Adrenal gland (tissue), 19 donors: ENCODE data around the gene GAS2. TPM values are rescaled to one million over a fixed set of nuclear protein-coding genes. Genes with fewer than 3 reads are reported as not detected.
A peak's percentile ranks its signal among the peaks of the same experiment; 100 is the strongest.

Experiments used
- DNase-seq, 7 donors: peaks; one replicate each; pipeline ENCODE4 v3.0.0-alpha.2; 2019 to 2020
- H3K27ac ChIP-seq, 5 donors: fragments of 200-600 bp; sonication (generic) in 4 of 5; 1 replicate in 3 of 5; 2 replicates in 2 of 5; pipeline versions ENCODE4 v1.5.1 to v1.8.0; 2016 to 2020; ENCODE audit warnings: mild to moderate bottlenecking in 1 of 5
- H3K27me3 ChIP-seq: fragments of 200-600 bp; 2 replicates; pipeline ENCODE4 v1.8.0; 2021
- H3K36me3 ChIP-seq, 2 donors: fragments of 200-600 bp; replicated peaks in 1 of 2; 1 replicate in 1 of 2; 2 replicates in 1 of 2; pipeline versions ENCODE4 v1.5.1 to v1.8.0; 2018 to 2022
- H3K4me1 ChIP-seq, 2 donors: fragments of 200-600 bp; replicated peaks in 1 of 2; 1 replicate in 1 of 2; 2 replicates in 1 of 2; pipeline versions ENCODE4 v1.5.1 to v1.8.0; 2018 to 2021
- H3K4me3 ChIP-seq, 4 donors: fragments of 200-600 bp; sonication (generic) in 3 of 4; one replicate each; pipeline ENCODE4 v1.5.1; 2016 to 2018
- H3K9me3 ChIP-seq, 3 donors: fragments of 200-600 bp; sonication (generic) in 1 of 3; replicated peaks in 1 of 3; 1 replicate in 2 of 3; 2 replicates in 1 of 3; pipeline versions ENCODE4 v1.5.1 to v1.8.0; 2016 to 2021
- CTCF ChIP-seq, 6 experiments: fragments of 450-650 bp in 4 of 6; fragments of 200-600 bp in 2 of 6; sonication (generic) in 1 of 6; IDR thresholded peaks; 1 replicate in 5 of 6; 2 replicates in 1 of 6; pipeline versions ENCODE4 v1.5.1 to v1.8.0; 2016 to 2021; ENCODE audit warnings: antibody characterized with exemption in 6 of 6, mild to moderate bottlenecking in 2 of 6, moderate library complexity in 1 of 6
- POLR2A ChIP-seq, 2 donors: fragments of 450-650 bp; IDR thresholded peaks; one replicate each; pipeline ENCODE4 v1.6.1; 2017; ENCODE audit warnings: antibody characterized with exemption in 2 of 2, mild to moderate bottlenecking in 2 of 2, moderate library complexity in 1 of 2
- WGBS, 4 donors: extraction: QIAGEN DNeasy Blood & Tissue Kit in 2 of 4; methylation state at CpG; one replicate each; pipeline versions ENCODE4 v1.1.5 to v1.1.7; 2013 to 2017; 5-methylcytosine and 5-hydroxymethylcytosine counted together
- intact Hi-C, 2 donors: fragments of 100-400 bp; cut with DNase I; formaldehyde crosslinking; loops; one replicate each; pipeline versions ENCODE4 v1.14.1 to v1.15.0; 2022 to 2023
- long read RNA-seq, 10 donors: library from polyadenylated mRNA in 3 of 10; unstranded in 2 of 10; stranded (forward) in 1 of 10; transcript quantifications; one replicate each; pipeline ENCODE4 v2.0.0 and lab custom pipeline, GENCODE V29; 2021 to 2026
- polyA plus RNA-seq, 3 donors: library from polyadenylated mRNA; stranded (reverse); fragments of 200-250 nt in 2 of 3; fragments of 350-450 nt in 1 of 3; fragmentation: Illumina TruSeq in 1 of 3; extraction: RNeasy Lipid Tissue Mini Kit (QIAGEN cat#74804) in 1 of 3; gene quantifications; one replicate each; pipeline ENCODE4 v1.2.3, GENCODE V29; 2013 to 2014
- total RNA-seq, 9 donors: library from RNA; depleted of rRNA in 4 of 9; stranded (reverse); fragments of >200 nt in 4 of 9; fragments of 120-200 nt in 1 of 9; fragmentation: NEBNext Ultra II Directional in 1 of 9; extraction: Animal tissue kit (Norgen Biotek cat#: 25700) in 1 of 9; gene quantifications; one replicate each; pipeline versions ENCODE4 v1.1.0 to v1.2.4, GENCODE V29; 2013 to 2023
- donor health status: healthy with polysubstance abuse.
- donor health status: Bipolar disorder and iron deficiency.
- donor health status: DM: yes; HTN: yes; CAD: no.
- donor health status: DM: no; HTN: no; CAD: no.
- donor health status: DM: no; HTN: no; CAD: no.
- donor health status: DM: yes; HTN: yes; CAD: no.

The GAS2 gene
- total RNA-seq (10 to 100 TPM in 1 of 9 donors, 1 to 10 TPM in 8; 1.2 to 14.8 (median 2.6) TPM), polyA plus RNA-seq (1 to 10 TPM in 1 of 3 donors, under 1 TPM in 2; 0.56 to 1.4 (median 0.61) TPM)
- long read RNA-seq, donor 1, transcript GAS2-211 (1 exons, 895 nt): major isoform, 6 of 6 reads
- long read RNA-seq, donor 1, partial matches to known transcripts: 0 of 6 reads
- long read RNA-seq, donor 1, other reads (novel, unspliced or antisense): 0 of 6 reads
- long read RNA-seq, donor 2, partial matches to known transcripts: 0 of 4 reads
- long read RNA-seq, donor 2, other reads (novel, unspliced or antisense): 0 of 4 reads
- long read RNA-seq, donor 3, partial matches to known transcripts: 0 of 5 reads
- long read RNA-seq, donor 3, other reads (novel, unspliced or antisense): 0 of 5 reads
- long read RNA-seq, donor 4: 0 reads
- long read RNA-seq, donor 5, partial matches to known transcripts: 0 of 3 reads
- long read RNA-seq, donor 5, other reads (novel, unspliced or antisense): 0 of 3 reads
- long read RNA-seq, donor 6: 0 reads
- long read RNA-seq, donor 7, partial matches to known transcripts: 0 of 3 reads
- long read RNA-seq, donor 7, other reads (novel, unspliced or antisense): 0 of 3 reads
- long read RNA-seq, donor 8, transcript GAS2-211 (1 exons, 895 nt): major isoform, 8 of 14 reads
- long read RNA-seq, donor 8, partial matches to known transcripts: 5 of 14 reads
- long read RNA-seq, donor 8, other reads (novel, unspliced or antisense): 0 of 14 reads
- long read RNA-seq, donor 9, partial matches to known transcripts: 7 of 37 reads
- long read RNA-seq, donor 9, other reads (novel, unspliced or antisense): 28 of 37 reads
- long read RNA-seq, donor 10: 0 reads

- no peaks in the 10 kb centered on the region for H3K36me3 ChIP-seq
- H3K9me3 ChIP-seq: no peaks in the 10 kb centered on the region
- WGBS, 4 donors: 6 to 7% (median 7%) methylated on average over 8 of the region's 8 CpGs
- DNase-seq: no peak
- TF ChIP-seq CTCF (IDR thresholded peaks at IDR 0.05) (no peak), POLR2A (IDR thresholded peaks at IDR 0.05) (no peak)
- no peaks in the 10 kb centered on the region for H3K27me3 ChIP-seq
- H3K4me3 ChIP-seq: peak within 1 kb of the TSS in 2 of 4 donors; percentile 15 to 50
- intact Hi-C loops: no loop called here
- H3K27ac ChIP-seq: no peak within 1 kb of the TSS
- H3K4me1 ChIP-seq: peaks cover 3 to 7% of the 10 kb centered on the region in 2 donors
These were observed at the start of gene GAS2 for GRCh38 chr11:22666325-22666687. Gene GAS2 (plus strand): TSS chr11:22666611. CDS start chr11:22674870, 8,259 bp downstream.

GRCh38 chr11:22617868-22618267, 48.5 kb upstream of the GAS2 start:
- Histone ChIP-seq H3K36me3 (no peaks in the 10 kb centered on the region), H3K9me3 (no peaks in the 10 kb centered on the region), H3K4me1 (no peaks in the 10 kb centered on the region), H3K27me3 (no peaks in the 10 kb centered on the region), H3K27ac (no peak overlapping the region), H3K4me3 (no peak overlapping the region)
- 80 to 88% (median 86%) methylated on average over 1 to 5 of the region's 5 CpGs for WGBS, 4 donors
- no peak for DNase-seq
- intact Hi-C loops: no loop called here
- TF ChIP-seq CTCF (IDR thresholded peaks at IDR 0.05) (no peak), POLR2A (IDR thresholded peaks at IDR 0.05) (no peak)

GRCh38 chr11:22624742-22625447, 41.5 kb upstream of the GAS2 start:
- intact Hi-C loops: no loop called here
- 6 to 65% (median 7%) methylated on average over 2 to 31 of the region's 31 CpGs for WGBS, 4 donors
- Histone ChIP-seq H3K36me3 (no peaks in the 10 kb centered on the region), H3K4me1 (peaks cover 4 to 15% of the 10 kb centered on the region in 2 donors), H3K4me3 (peak overlapping the region; percentile 48 to 95 (median 86)), H3K27ac (peak overlapping the region; percentile 29 to 92 (median 89)), H3K27me3 (no peaks in the 10 kb centered on the region), H3K9me3 (no peaks in the 10 kb centered on the region)
- peak; percentile 56 to 82 (median 68) for DNase-seq
- peak in 1 of 2 donors; percentile 1 for TF ChIP-seq POLR2A (IDR thresholded peaks at IDR 0.05)
- TF ChIP-seq CTCF (IDR thresholded peaks at IDR 0.05): peak in 2 of 6 experiments; percentile 24 to 41
